Thyroid gland (tissue), 4 donors: ENCODE data around the gene GJC3.

Source experiments
- POLR2A ChIP-seq, 2 donors: fragments of 450-650 bp; IDR thresholded peaks; one replicate each; pipeline ENCODE4 v1.6.1; 2017; ENCODE audit warnings: antibody characterized with exemption in 2 of 2, mild to moderate bottlenecking in 2 of 2, moderate library complexity in 1 of 2
- TF ChIP-seq, protein P1 (sequence below), 6 experiments: fragments of 200-600 bp in 3 of 6; fragments of 450-650 bp in 3 of 6; sonication (generic) in 3 of 6; IDR thresholded peaks; one replicate each; pipeline ENCODE4 v1.5.1; 2016 to 2019; ENCODE audit warnings: antibody characterized with exemption in 6 of 6, mild to moderate bottlenecking in 2 of 6, inconsistent platforms in 1 of 6, moderate library complexity in 1 of 6

DNA sequence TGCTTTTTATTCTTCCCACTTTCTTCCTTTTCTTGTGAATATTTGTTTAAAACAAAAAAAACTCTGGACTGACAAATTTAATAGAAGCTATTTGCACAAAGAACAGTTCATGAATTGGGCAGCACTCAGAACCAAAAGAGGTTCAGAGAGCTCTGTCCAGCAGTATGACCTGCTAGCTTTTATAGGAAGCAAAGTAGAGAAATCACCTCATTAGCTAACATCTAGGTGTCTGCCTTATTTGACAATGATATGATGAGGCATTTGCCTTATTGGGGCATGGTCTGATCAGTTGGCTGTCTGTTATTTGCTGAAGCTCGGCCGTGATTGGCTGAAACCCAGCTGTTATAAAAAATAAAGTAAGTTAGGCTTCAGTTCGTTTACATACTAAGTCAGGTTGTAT is 9.3 kb downstream of the GJC3 start:
- no peak for TF ChIP-seq POLR2A (IDR thresholded peaks at IDR 0.05)
- TF ChIP-seq, protein P1, sequence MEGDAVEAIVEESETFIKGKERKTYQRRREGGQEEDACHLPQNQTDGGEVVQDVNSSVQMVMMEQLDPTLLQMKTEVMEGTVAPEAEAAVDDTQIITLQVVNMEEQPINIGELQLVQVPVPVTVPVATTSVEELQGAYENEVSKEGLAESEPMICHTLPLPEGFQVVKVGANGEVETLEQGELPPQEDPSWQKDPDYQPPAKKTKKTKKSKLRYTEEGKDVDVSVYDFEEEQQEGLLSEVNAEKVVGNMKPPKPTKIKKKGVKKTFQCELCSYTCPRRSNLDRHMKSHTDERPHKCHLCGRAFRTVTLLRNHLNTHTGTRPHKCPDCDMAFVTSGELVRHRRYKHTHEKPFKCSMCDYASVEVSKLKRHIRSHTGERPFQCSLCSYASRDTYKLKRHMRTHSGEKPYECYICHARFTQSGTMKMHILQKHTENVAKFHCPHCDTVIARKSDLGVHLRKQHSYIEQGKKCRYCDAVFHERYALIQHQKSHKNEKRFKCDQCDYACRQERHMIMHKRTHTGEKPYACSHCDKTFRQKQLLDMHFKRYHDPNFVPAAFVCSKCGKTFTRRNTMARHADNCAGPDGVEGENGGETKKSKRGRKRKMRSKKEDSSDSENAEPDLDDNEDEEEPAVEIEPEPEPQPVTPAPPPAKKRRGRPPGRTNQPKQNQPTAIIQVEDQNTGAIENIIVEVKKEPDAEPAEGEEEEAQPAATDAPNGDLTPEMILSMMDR (IDR thresholded peaks at IDR 0.05), result no peak
